ENCODE data around the gene PCDHA8. TPM values are rescaled to one million over a fixed set of nuclear protein-coding genes. Genes with fewer than 3 reads are reported as not detected.
"Not testable (repeated sequence)": the region's sequence is repeated elsewhere in the genome, so short reads cannot be mapped to it uniquely, and the experiment has no call there.

Gene PCDHA8
- total RNA-seq, 1 experiment from 2014 or later, result not detected

DNA sequence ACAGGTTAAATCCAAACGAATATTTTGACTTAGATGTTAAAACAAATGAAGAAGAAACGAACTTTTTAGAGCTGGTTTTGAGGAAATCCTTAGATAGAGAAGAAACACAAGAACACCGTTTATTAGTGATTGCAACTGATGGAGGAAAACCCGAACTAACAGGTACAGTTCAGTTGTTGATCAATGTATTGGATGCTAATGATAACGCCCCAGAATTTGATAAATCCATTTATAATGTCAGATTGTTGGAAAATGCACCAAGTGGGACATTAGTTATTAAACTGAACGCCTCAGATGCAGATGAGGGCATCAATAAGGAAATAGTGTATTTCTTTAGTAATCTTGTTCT, 18.7 kb upstream of the PCDHA8 start:
- H3K79me2 ChIP-seq (ENCODE audit: insufficient read depth, low read length), result no peaks in the 10 kb centered on the region
- H3K4me3 ChIP-seq (replicated peaks in 1 of 2; ENCODE audit: low read depth in 1 of 2, low read length in 2 of 2), result no peak overlapping the region
- H3K9me3 ChIP-seq (ENCODE audit: control insufficient read depth in 1 of 2, insufficient read depth in 1 of 2, low read depth in 1 of 2, low read length in 2 of 2), result no peaks in the 10 kb centered on the region
- ATAC-seq, result no peak
- no peak for DNase-seq (ENCODE audit: low read depth, low spot score)
- no peak overlapping the region for H2AFZ ChIP-seq (ENCODE audit: low read depth, low read length, poor library complexity, severe bottlenecking)
- BruUV-seq (replicated peaks), result no TSS peak
- ChIA-PET RAD21 (ENCODE audit: low non-redundant PET in 1 of 2, low total read pairs in 2 of 2, uncharacterized antibody in 2 of 2, unreplicated experiment in 2 of 2) (no interaction called here), POLR2A (no interaction called here), CTCF (no interaction called here)
- H3K9ac ChIP-seq (ENCODE audit: low read length), result no peak overlapping the region
- no peak for TF ChIP-seq FOSL1 (IDR thresholded peaks at IDR 0.05; ENCODE audit: low read depth)
- no peak for TF ChIP-seq SIN3A (IDR thresholded peaks at IDR 0.05; ENCODE audit: low read depth)
- TF ChIP-seq, protein P1, sequence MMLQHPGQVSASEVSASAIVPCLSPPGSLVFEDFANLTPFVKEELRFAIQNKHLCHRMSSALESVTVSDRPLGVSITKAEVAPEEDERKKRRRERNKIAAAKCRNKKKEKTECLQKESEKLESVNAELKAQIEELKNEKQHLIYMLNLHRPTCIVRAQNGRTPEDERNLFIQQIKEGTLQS (IDR thresholded peaks at IDR 0.05), result no peak
- TF ChIP-seq, protein P2, sequence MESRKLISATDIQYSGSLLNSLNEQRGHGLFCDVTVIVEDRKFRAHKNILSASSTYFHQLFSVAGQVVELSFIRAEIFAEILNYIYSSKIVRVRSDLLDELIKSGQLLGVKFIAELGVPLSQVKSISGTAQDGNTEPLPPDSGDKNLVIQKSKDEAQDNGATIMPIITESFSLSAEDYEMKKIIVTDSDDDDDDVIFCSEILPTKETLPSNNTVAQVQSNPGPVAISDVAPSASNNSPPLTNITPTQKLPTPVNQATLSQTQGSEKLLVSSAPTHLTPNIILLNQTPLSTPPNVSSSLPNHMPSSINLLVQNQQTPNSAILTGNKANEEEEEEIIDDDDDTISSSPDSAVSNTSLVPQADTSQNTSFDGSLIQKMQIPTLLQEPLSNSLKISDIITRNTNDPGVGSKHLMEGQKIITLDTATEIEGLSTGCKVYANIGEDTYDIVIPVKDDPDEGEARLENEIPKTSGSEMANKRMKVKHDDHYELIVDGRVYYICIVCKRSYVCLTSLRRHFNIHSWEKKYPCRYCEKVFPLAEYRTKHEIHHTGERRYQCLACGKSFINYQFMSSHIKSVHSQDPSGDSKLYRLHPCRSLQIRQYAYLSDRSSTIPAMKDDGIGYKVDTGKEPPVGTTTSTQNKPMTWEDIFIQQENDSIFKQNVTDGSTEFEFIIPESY (IDR thresholded peaks at IDR 0.05; ENCODE audit: extremely low read depth, insufficient replicate concordance, low read length), result no peak
- no peak for TF ChIP-seq EZH2phosphoT487 (IDR thresholded peaks at IDR 0.05; ENCODE audit: borderline replicate concordance)
- TF ChIP-seq, protein P3, sequence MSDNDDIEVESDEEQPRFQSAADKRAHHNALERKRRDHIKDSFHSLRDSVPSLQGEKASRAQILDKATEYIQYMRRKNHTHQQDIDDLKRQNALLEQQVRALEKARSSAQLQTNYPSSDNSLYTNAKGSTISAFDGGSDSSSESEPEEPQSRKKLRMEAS (IDR thresholded peaks at IDR 0.05), result no peak
- TF ChIP-seq, protein P4, sequence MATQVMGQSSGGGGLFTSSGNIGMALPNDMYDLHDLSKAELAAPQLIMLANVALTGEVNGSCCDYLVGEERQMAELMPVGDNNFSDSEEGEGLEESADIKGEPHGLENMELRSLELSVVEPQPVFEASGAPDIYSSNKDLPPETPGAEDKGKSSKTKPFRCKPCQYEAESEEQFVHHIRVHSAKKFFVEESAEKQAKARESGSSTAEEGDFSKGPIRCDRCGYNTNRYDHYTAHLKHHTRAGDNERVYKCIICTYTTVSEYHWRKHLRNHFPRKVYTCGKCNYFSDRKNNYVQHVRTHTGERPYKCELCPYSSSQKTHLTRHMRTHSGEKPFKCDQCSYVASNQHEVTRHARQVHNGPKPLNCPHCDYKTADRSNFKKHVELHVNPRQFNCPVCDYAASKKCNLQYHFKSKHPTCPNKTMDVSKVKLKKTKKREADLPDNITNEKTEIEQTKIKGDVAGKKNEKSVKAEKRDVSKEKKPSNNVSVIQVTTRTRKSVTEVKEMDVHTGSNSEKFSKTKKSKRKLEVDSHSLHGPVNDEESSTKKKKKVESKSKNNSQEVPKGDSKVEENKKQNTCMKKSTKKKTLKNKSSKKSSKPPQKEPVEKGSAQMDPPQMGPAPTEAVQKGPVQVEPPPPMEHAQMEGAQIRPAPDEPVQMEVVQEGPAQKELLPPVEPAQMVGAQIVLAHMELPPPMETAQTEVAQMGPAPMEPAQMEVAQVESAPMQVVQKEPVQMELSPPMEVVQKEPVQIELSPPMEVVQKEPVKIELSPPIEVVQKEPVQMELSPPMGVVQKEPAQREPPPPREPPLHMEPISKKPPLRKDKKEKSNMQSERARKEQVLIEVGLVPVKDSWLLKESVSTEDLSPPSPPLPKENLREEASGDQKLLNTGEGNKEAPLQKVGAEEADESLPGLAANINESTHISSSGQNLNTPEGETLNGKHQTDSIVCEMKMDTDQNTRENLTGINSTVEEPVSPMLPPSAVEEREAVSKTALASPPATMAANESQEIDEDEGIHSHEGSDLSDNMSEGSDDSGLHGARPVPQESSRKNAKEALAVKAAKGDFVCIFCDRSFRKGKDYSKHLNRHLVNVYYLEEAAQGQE (IDR thresholded peaks at IDR 0.05; ENCODE audit: low read depth), result no peak
- no peak for TF ChIP-seq TCF7L2 (IDR thresholded peaks at IDR 0.05; ENCODE audit: borderline replicate concordance, extremely low read depth, insufficient read depth, insufficient read length)
- TF ChIP-seq POLR2AphosphoS5 (IDR thresholded peaks at IDR 0.05; ENCODE audit: low read depth, low read length), result no peak
- TF ChIP-seq RAD21 (IDR thresholded peaks at IDR 0.05; ENCODE audit: low read depth), result no peak
- TF ChIP-seq SP1 (IDR thresholded peaks at IDR 0.05; ENCODE audit: low read depth), result no peak
- no peak for TF ChIP-seq ZFX (IDR thresholded peaks at IDR 0.05)
- TF ChIP-seq JUND (IDR thresholded peaks at IDR 0.05), result no peak
- TF ChIP-seq ZNF274 (IDR thresholded peaks at IDR 0.05; ENCODE audit: low read depth, low read length), result no peak
- TF ChIP-seq EZH2 (IDR thresholded peaks at IDR 0.05), result no peak
- TF ChIP-seq YY1 (IDR thresholded peaks at IDR 0.05; ENCODE audit: extremely low read depth, insufficient replicate concordance, low read depth, low read length), result no peak
- no peak for TF ChIP-seq ELF1 (IDR thresholded peaks at IDR 0.05; ENCODE audit: borderline replicate concordance, low read depth)
- TF ChIP-seq CBX3 (IDR thresholded peaks at IDR 0.05; ENCODE audit: low read depth), result no peak
- no peak for TF ChIP-seq EGR1 (IDR thresholded peaks at IDR 0.05; ENCODE audit: low read depth)
- H4K20me1 ChIP-seq (ENCODE audit: insufficient read depth), result no peaks in the 10 kb centered on the region
- H3K36me3 ChIP-seq (ENCODE audit: control insufficient read depth in 1 of 2, insufficient read depth in 2 of 2, low read length in 2 of 2), result no peaks in the 10 kb centered on the region; a peak in 1 of 4 replicates
- no peak overlapping the region for H3K4me2 ChIP-seq (ENCODE audit: low read length)
- intact Hi-C loops (cut with micrococcal nuclease), result no loop called here
- H3K4me1 ChIP-seq (ENCODE audit: control insufficient read depth in 1 of 2, insufficient read depth in 2 of 2, low read length in 2 of 2), result no peaks in the 10 kb centered on the region
- H3K27me3 ChIP-seq (ENCODE audit: insufficient read depth, low read length), result no peaks in the 10 kb centered on the region
- no peaks in the 10 kb centered on the region; the same call in 1 of the 2 replicates for H3K9me2 ChIP-seq (ENCODE audit: insufficient read depth)
- no peak overlapping the region for H3K27ac ChIP-seq (ENCODE audit: low read depth, low read length)

DNA sequence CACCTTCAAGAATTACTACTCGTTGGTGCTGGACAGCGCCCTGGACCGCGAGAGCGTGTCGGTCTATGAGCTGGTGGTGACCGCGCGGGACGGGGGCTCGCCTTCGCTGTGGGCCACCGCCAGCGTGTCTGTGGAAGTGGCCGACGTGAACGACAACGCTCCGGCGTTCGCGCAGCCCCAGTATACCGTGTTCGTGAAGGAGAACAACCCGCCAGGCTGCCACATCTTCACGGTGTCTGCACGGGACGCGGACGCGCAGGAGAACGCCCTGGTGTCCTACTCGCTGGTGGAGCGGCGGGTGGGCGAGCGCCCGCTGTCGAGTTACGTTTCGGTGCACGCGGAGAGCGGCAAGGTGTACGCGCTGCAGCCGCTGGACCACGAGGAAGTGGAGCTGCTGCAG, 18.0 kb upstream of the PCDHA8 start:
- CTCF ChIA-PET, POLR2A ChIA-PET: not testable (repeated sequence)

More for the DNA sequence above, 18.0 kb upstream of the PCDHA8 start:
- H2AFZ ChIP-seq (ENCODE audit: low read depth, low read length, poor library complexity, severe bottlenecking); H4K20me1 ChIP-seq (ENCODE audit: insufficient read depth); H3K36me3 ChIP-seq (ENCODE audit: control insufficient read depth in 1 of 2, insufficient read depth in 2 of 2, low read length in 2 of 2); H3K4me3 ChIP-seq (replicated peaks in 1 of 2; ENCODE audit: low read depth in 1 of 2, low read length in 2 of 2); H3K9me3 ChIP-seq (ENCODE audit: control insufficient read depth in 1 of 2, insufficient read depth in 1 of 2, low read depth in 1 of 2, low read length in 2 of 2); BruUV-seq (replicated peaks); H3K9me2 ChIP-seq (ENCODE audit: insufficient read depth); ATAC-seq; H3K27ac ChIP-seq (ENCODE audit: low read depth, low read length); RAD21 ChIA-PET (ENCODE audit: low non-redundant PET in 1 of 2, low total read pairs in 2 of 2, uncharacterized antibody in 2 of 2, unreplicated experiment in 2 of 2); H3K4me2 ChIP-seq (ENCODE audit: low read length); DNase-seq (ENCODE audit: low read depth, low spot score); H3K79me2 ChIP-seq (ENCODE audit: insufficient read depth, low read length); H3K9ac ChIP-seq (ENCODE audit: low read length); H3K4me1 ChIP-seq (ENCODE audit: control insufficient read depth in 1 of 2, insufficient read depth in 2 of 2, low read length in 2 of 2); intact Hi-C loops (cut with micrococcal nuclease); H3K27me3 ChIP-seq (ENCODE audit: insufficient read depth, low read length): not testable (repeated sequence)

Data from HCT116 (cell line).